CD14-positive monocyte (primary cell): Measurements from ENCODE around the gene FAM169A. TPM values are rescaled to one million over a fixed set of nuclear protein-coding genes. Genes with fewer than 3 reads are reported as not detected.

Experiments used
- DNase-seq, 3 donors: peaks; one replicate each; pipeline ENCODE4 v3.0.0-alpha.2; 2011 to 2022
- H2AFZ ChIP-seq: 2 replicates; pipeline ENCODE4 v1.6.0; 2012; ENCODE audit warnings: mild to moderate bottlenecking, low read depth, low read length, inconsistent platforms; ENCODE audit not compliant: insufficient read depth, poor library complexity, severe bottlenecking
- H3K27ac ChIP-seq, 2 donors: 1 replicate in 1 of 2; 2 replicates in 1 of 2; pipeline ENCODE4 v1.5.1; 2012 to 2013; ENCODE audit warnings: low read length in 2 of 2, control low read depth in 1 of 2, inconsistent platforms in 1 of 2, low read depth in 1 of 2, mild to moderate bottlenecking in 1 of 2
- H3K27me3 ChIP-seq, 2 donors: one replicate each; pipeline versions ENCODE4 v1.6.0 to v1.6.1; 2011 to 2013; ENCODE audit warnings: low read length in 2 of 2; ENCODE audit not compliant: control insufficient read depth in 2 of 2, insufficient read depth in 2 of 2
- H3K36me3 ChIP-seq, 2 donors: replicated peaks in 1 of 2; 1 replicate in 1 of 2; 2 replicates in 1 of 2; pipeline versions ENCODE4 v1.5.1 to v1.6.1; 2012 to 2013; ENCODE audit warnings: low read length in 2 of 2, control low read depth in 1 of 2, inconsistent platforms in 1 of 2, mild to moderate bottlenecking in 1 of 2; ENCODE audit not compliant: insufficient read depth in 2 of 2, control insufficient read depth in 1 of 2
- H3K4me1 ChIP-seq, 2 donors: 1 replicate in 1 of 2; 2 replicates in 1 of 2; pipeline versions ENCODE4 v1.5.1 to v1.6.1; 2012 to 2013; ENCODE audit warnings: low read length in 2 of 2, control low read depth in 1 of 2, inconsistent platforms in 1 of 2, mild to moderate bottlenecking in 1 of 2, moderate library complexity in 1 of 2; ENCODE audit not compliant: insufficient read depth in 2 of 2, control insufficient read depth in 1 of 2
- H3K4me2 ChIP-seq: replicated peaks from 2 replicates; pipeline ENCODE3; 2012; ENCODE audit warnings: low read length, moderate library complexity, mild to moderate bottlenecking; ENCODE audit not compliant: poor library complexity, severe bottlenecking; ENCODE audit errors: extremely low read depth
- H3K4me3 ChIP-seq, 3 experiments: fragments of 200-600 bp in 1 of 3; sonication (generic) in 1 of 3; replicated peaks in 1 of 3; 1 replicate in 2 of 3; 2 replicates in 1 of 3; pipeline ENCODE4 v1.5.1; 2011 to 2013; ENCODE audit warnings: low read length in 3 of 3, mild to moderate bottlenecking in 3 of 3, control low read depth in 2 of 3, low read depth in 2 of 3, inconsistent platforms in 1 of 3, moderate library complexity in 1 of 3
- H3K79me2 ChIP-seq: 2 replicates; pipeline ENCODE4 v1.6.0; 2012; ENCODE audit warnings: mild to moderate bottlenecking, control low read depth, inconsistent platforms, low read length, moderate library complexity; ENCODE audit not compliant: insufficient read depth
- H3K9ac ChIP-seq: 2 replicates; pipeline ENCODE4 v1.6.0; 2017; ENCODE audit warnings: low read length, mild to moderate bottlenecking; ENCODE audit not compliant: insufficient read depth, poor library complexity, severe bottlenecking
- H3K9me3 ChIP-seq, 2 donors: replicated peaks in 1 of 2; 1 replicate in 1 of 2; 2 replicates in 1 of 2; pipeline versions ENCODE4 v1.5.1 to v1.6.1; 2012 to 2013; ENCODE audit warnings: low read length in 2 of 2, control low read depth in 1 of 2; ENCODE audit not compliant: control insufficient read depth in 1 of 2, insufficient read depth in 1 of 2
- H4K20me1 ChIP-seq: 2 replicates; pipeline ENCODE4 v1.6.0; 2012; ENCODE audit warnings: mild to moderate bottlenecking, low read length, control low read depth, moderate library complexity; ENCODE audit not compliant: insufficient read depth
- H3K27ac Mint-ChIP-seq, 7 donors: one replicate each; pipeline ENCODE4 v1.8.0; 2020; ENCODE audit warnings: mild to moderate bottlenecking in 7 of 7, mixed read lengths in 7 of 7, moderate library complexity in 6 of 7, inconsistent platforms in 2 of 7
- H3K27me3 Mint-ChIP-seq, 3 donors: one replicate each; pipeline ENCODE4 v1.8.0; 2021 to 2022; ENCODE audit warnings: low read depth in 3 of 3, mild to moderate bottlenecking in 3 of 3, mixed read lengths in 3 of 3, moderate library complexity in 3 of 3, inconsistent platforms in 1 of 3
- H3K36me3 Mint-ChIP-seq, 2 donors: one replicate each; pipeline ENCODE4 v1.8.0; 2020; ENCODE audit warnings: mixed read lengths in 2 of 2, inconsistent platforms in 1 of 2, mild to moderate bottlenecking in 1 of 2
- H3K4me1 Mint-ChIP-seq: one replicate; pipeline ENCODE4 v1.8.0; 2020; ENCODE audit warnings: mild to moderate bottlenecking, mixed read lengths
- H3K4me3 Mint-ChIP-seq, 2 donors: one replicate each; pipeline ENCODE4 v1.8.0; 2020; ENCODE audit warnings: mild to moderate bottlenecking in 2 of 2, mixed read lengths in 2 of 2, moderate library complexity in 1 of 2
- H3K9me3 Mint-ChIP-seq, 7 donors: one replicate each; pipeline ENCODE4 v1.8.0; 2020 to 2022; ENCODE audit warnings: mixed read lengths in 7 of 7, mild to moderate bottlenecking in 6 of 7, moderate library complexity in 6 of 7, inconsistent platforms in 2 of 7
- CTCF ChIP-seq: fragments of 200-600 bp; IDR thresholded peaks from one replicate; pipeline ENCODE4 v1.8.0; 2022; ENCODE audit warnings: antibody characterized with exemption, mild to moderate bottlenecking
- WGBS: methylation state at CpG from one replicate; pipeline ENCODE4 v1.1.5; 2013; ENCODE audit warnings: missing lambda C conversion rate; ENCODE audit not compliant: insufficient coverage; 5-methylcytosine and 5-hydroxymethylcytosine counted together
- intact Hi-C, 2 donors: fragments of 100-400 bp; cut with micrococcal nuclease; formaldehyde crosslinking; loops; one replicate each; pipeline versions ENCODE4 v1.15.0 to v1.15.1; 2023
- polyA plus RNA-seq, 3 donors: library from polyadenylated mRNA; depleted of rRNA in 1 of 3; unstranded in 2 of 3; stranded (reverse) in 1 of 3; fragments of 300-500 nt in 2 of 3; fragments of >200 nt in 1 of 3; fragmentation: Illumina TruSeq in 2 of 3; gene quantifications; 1 replicate in 2 of 3; 2 replicates in 1 of 3; pipeline ENCODE4 v1.2.3, GENCODE V29; 2012 to 2021
- small RNA-seq: library from RNA; depleted of rRNA; stranded (forward); fragments of <200 nt; gene quantifications from one replicate; pipeline ENCODE3, GENCODE V24; 2012; ENCODE audit warnings: low read depth; ENCODE audit not compliant: insufficient read length

Gene FAM169A
- polyA plus RNA-seq, 3 donors = not detected

- WGBS = 100% methylated on average over 1 of the region's 4 CpGs
- Mint-ChIP-seq H3K4me3 (no peak overlapping the region), H3K36me3 (peaks cover 53 to 80% of the 10 kb centered on the region in 2 donors), H3K27me3 (peaks cover 0 to 2% (median 0%) of the 10 kb centered on the region in 3 donors), H3K4me1 (peaks cover 5% of the 10 kb centered on the region), H3K9me3 (no peaks in the 10 kb centered on the region), H3K27ac (no peak overlapping the region)
- Histone ChIP-seq H3K9me3 (no peaks in the 10 kb centered on the region), H3K27me3 (no peaks in the 10 kb centered on the region), H3K4me3 (no peak overlapping the region), H2AFZ (no peak overlapping the region), H3K36me3 (peaks cover 88 to 93% of the 10 kb centered on the region in 2 donors), H3K27ac (no peak overlapping the region), H3K4me2 (no peak overlapping the region), H4K20me1 (no peaks in the 10 kb centered on the region), H3K9ac (no peak overlapping the region), H3K4me1 (no peaks in the 10 kb centered on the region), H3K79me2 (no peaks in the 10 kb centered on the region)
- intact Hi-C loops = no loop called here
- DNase-seq = no peak
- TF ChIP-seq CTCF = no peak
These were observed 127.8 kb downstream of the FAM169A start for GRCh38 chr5:74738406-74738805.

- no peak overlapping the region for H2AFZ ChIP-seq
- no peak overlapping the region for H3K27ac ChIP-seq
- H3K4me1 ChIP-seq = no peaks in the 10 kb centered on the region
- Mint-ChIP-seq H3K4me3 (no peak overlapping the region), H3K36me3 (peaks cover 56 to 83% of the 10 kb centered on the region in 2 donors), H3K27me3 (peaks cover 0 to 1% (median 0%) of the 10 kb centered on the region in 3 donors), H3K4me1 (peaks cover 5% of the 10 kb centered on the region), H3K27ac (peak overlapping the region in 1 of 7 donors; percentile 37), H3K9me3 (no peaks in the 10 kb centered on the region)
- no peak for DNase-seq
- 100% methylated on average over 2 of the region's 6 CpGs for WGBS
- no peak overlapping the region for H3K9ac ChIP-seq
- H3K9me3 ChIP-seq = no peaks in the 10 kb centered on the region
- H3K4me2 ChIP-seq = no peak overlapping the region
- no peaks in the 10 kb centered on the region for H3K27me3 ChIP-seq
- intact Hi-C loops = no loop called here
- H3K4me3 ChIP-seq = no peak overlapping the region
- no peaks in the 10 kb centered on the region for H4K20me1 ChIP-seq
- peaks cover 87 to 97% of the 10 kb centered on the region in 2 donors for H3K36me3 ChIP-seq
- TF ChIP-seq CTCF = no peak
- no peaks in the 10 kb centered on the region for H3K79me2 ChIP-seq
These were observed 129.4 kb downstream of the FAM169A start for GRCh38 chr5:74736759-74737158.

Small RNA genes within 50 kb of the gene (small RNA-seq; reads per million reads assigned to genes)
- not detected for gene RF00561

Other genes with a start within 250 kb of the FAM169A start
- gene ENC1, start 225.7 kb downstream of the FAM169A start, polyA plus RNA-seq = 1 to 10 TPM; 6.9 to 9.9 (median 9.6) TPM
- 100 to 1,000 TPM; 158 to 518 (median 470) TPM for gene HEXB, start 181.2 kb downstream of the FAM169A start, polyA plus RNA-seq
- gene GFM2, start 99.3 kb downstream of the FAM169A start, polyA plus RNA-seq = 10 to 100 TPM in 2 of 3 donors, 1 to 10 TPM in 1; 9.3 to 11.3 (median 10.6) TPM
- 10 to 100 TPM; 31.2 to 45.9 (median 37.5) TPM for gene NSA2, start 99.1 kb downstream of the FAM169A start, polyA plus RNA-seq
- gene GCNT4, start 186.2 kb upstream of the FAM169A start, polyA plus RNA-seq = under 1 TPM in 1 of 3 donors, not detected in 2; 0.01 TPM